B cell (primary cell): Measurements from ENCODE around the gene LOX. TPM values are rescaled to one million over a fixed set of nuclear protein-coding genes. Genes with fewer than 3 reads are reported as not detected.

Experiments
- ATAC-seq: fragments of 200-7000 bp; cut with Tn5 transposase; one replicate; pipeline ENCODE4 v1.10.0; 2021; ENCODE audit warnings: low read depth, mild to moderate bottlenecking, moderate number of reproducible peaks, moderate library complexity
- CTCF ChIA-PET: fragments of 350-600 bp; sonication (Branson Sonifier 250); formaldehyde crosslinking; loops from one replicate; lab custom pipeline; 2021; ENCODE audit warnings: antibody characterized with exemption, inconsistent platforms; lab: Charles Lee
- POLR2A ChIA-PET: fragments of 350-600 bp; sonication (Branson Sonifier 250); formaldehyde crosslinking; loops from one replicate; lab custom pipeline; 2021; ENCODE audit warnings: antibody characterized with exemption; lab: Charles Lee
- DNase-seq: peaks from one replicate; pipeline ENCODE4 v3.0.0; 2013
- H2AFZ ChIP-seq: 2 replicates; pipeline ENCODE4 v1.6.1; 2012; ENCODE audit warnings: mild to moderate bottlenecking, low read depth, low read length; ENCODE audit not compliant: insufficient read depth, poor library complexity, severe bottlenecking
- H3K27ac ChIP-seq, 2 donors: 1 replicate in 1 of 2; 2 replicates in 1 of 2; pipeline ENCODE4 v1.5.1; 2012 to 2013; ENCODE audit warnings: low read length in 2 of 2, mild to moderate bottlenecking in 2 of 2, moderate library complexity in 1 of 2
- H3K27me3 ChIP-seq, 4 experiments: fragments of 200-600 bp in 1 of 4; sonication (generic) in 1 of 4; replicated peaks in 1 of 4; 1 replicate in 2 of 4; 2 replicates in 2 of 4; pipeline versions ENCODE4 v1.6.1 to v1.7.0; 2013 to 2016; ENCODE audit warnings: low read length in 3 of 4, mild to moderate bottlenecking in 2 of 4, mixed read lengths in 1 of 4, moderate library complexity in 1 of 4; ENCODE audit not compliant: insufficient read depth in 4 of 4, control insufficient read depth in 3 of 4; ENCODE audit errors: control extremely low read depth in 1 of 4
- H3K36me3 ChIP-seq, 2 experiments: replicated peaks in 1 of 2; 1 replicate in 1 of 2; 2 replicates in 1 of 2; pipeline versions ENCODE4 v1.6.1 to v1.7.1; 2013; ENCODE audit warnings: low read length in 1 of 2; ENCODE audit not compliant: insufficient read depth in 2 of 2, control insufficient read depth in 1 of 2; ENCODE audit errors: control extremely low read depth in 1 of 2, extremely low read depth in 1 of 2
- H3K4me1 ChIP-seq, 2 donors: fragments of 200-600 bp in 1 of 2; sonication (generic) in 1 of 2; 1 replicate in 1 of 2; 2 replicates in 1 of 2; pipeline versions ENCODE4 v1.5.1 to v1.6.1; 2013 to 2017; ENCODE audit warnings: low read length in 2 of 2; ENCODE audit not compliant: control insufficient read depth in 2 of 2, insufficient read depth in 2 of 2
- H3K4me2 ChIP-seq: replicated peaks from 2 replicates; pipeline ENCODE3; 2012; ENCODE audit warnings: mild to moderate bottlenecking, low read depth, low read length; ENCODE audit not compliant: poor library complexity, severe bottlenecking
- H3K4me3 ChIP-seq, 5 experiments: fragments of 200-600 bp in 1 of 5; sonication (generic) in 1 of 5; 1 replicate in 3 of 5; 2 replicates in 2 of 5; pipeline versions ENCODE4 v1.5.1 to v1.7.0; 2011 to 2016; ENCODE audit warnings: low read length in 4 of 5, mild to moderate bottlenecking in 4 of 5, low read depth in 2 of 5, control low read depth in 1 of 5, moderate library complexity in 1 of 5; ENCODE audit not compliant: insufficient read depth in 1 of 5; ENCODE audit errors: control extremely low read depth in 1 of 5, extremely low read depth in 1 of 5
- H3K79me2 ChIP-seq: fragments of 200-600 bp; sonication (generic); one replicate; pipeline ENCODE4 v1.6.0; 2016; ENCODE audit warnings: low read length; ENCODE audit not compliant: control insufficient read depth, insufficient read depth
- H3K9ac ChIP-seq: fragments of 200-600 bp; sonication (generic); 2 replicates; pipeline ENCODE4 v1.6.1; 2017; ENCODE audit warnings: mild to moderate bottlenecking, low read length, moderate library complexity
- H3K9me3 ChIP-seq, 3 donors: one replicate each; pipeline versions ENCODE4 v1.6.1 to v1.7.1; 2013; ENCODE audit warnings: low read length in 2 of 3; ENCODE audit not compliant: control insufficient read depth in 2 of 3, insufficient read depth in 1 of 3; ENCODE audit errors: control extremely low read depth in 1 of 3
- H4K20me1 ChIP-seq: 2 replicates; pipeline ENCODE4 v1.6.0; 2012; ENCODE audit warnings: mild to moderate bottlenecking, low read length; ENCODE audit not compliant: insufficient read depth, control insufficient read depth, poor library complexity, severe bottlenecking
- H3K27ac Mint-ChIP-seq: one replicate; pipeline ENCODE4 v1.8.0; 2021; ENCODE audit warnings: mixed read lengths
- H3K27me3 Mint-ChIP-seq: one replicate; pipeline ENCODE4 v1.8.0; 2021; ENCODE audit warnings: mixed read lengths
- H3K4me1 Mint-ChIP-seq: one replicate; pipeline ENCODE4 v1.8.0; 2021; ENCODE audit warnings: mixed read lengths
- H3K4me3 Mint-ChIP-seq: one replicate; pipeline ENCODE4 v1.8.0; 2021; ENCODE audit warnings: mixed read lengths
- H3K9me3 Mint-ChIP-seq: one replicate; pipeline ENCODE4 v1.8.0; 2022; ENCODE audit warnings: mixed read lengths; ENCODE audit not compliant: insufficient read depth
- EZH2 ChIP-seq: IDR thresholded peaks from 2 replicates; pipeline ENCODE4 v1.6.1; 2012; ENCODE audit warnings: borderline replicate concordance, low read depth, mild to moderate bottlenecking, moderate library complexity, low read length; ENCODE audit not compliant: insufficient read depth, poor library complexity, severe bottlenecking
- WGBS: methylation state at CpG from one replicate; pipeline ENCODE4 v1.1.5; 2013; ENCODE audit warnings: missing lambda C conversion rate; ENCODE audit not compliant: insufficient coverage; 5-methylcytosine and 5-hydroxymethylcytosine counted together
- intact Hi-C: fragments of 100-400 bp; cut with micrococcal nuclease; formaldehyde crosslinking; loops from one replicate; pipeline ENCODE4 v1.10.0; 2022
- polyA plus RNA-seq: library from polyadenylated mRNA; depleted of rRNA; stranded (reverse); fragments of >200 nt; gene quantifications from 2 replicates; pipeline ENCODE4 v1.2.3, GENCODE V29; 2012
- total RNA-seq, 2 donors: library from RNA; stranded (reverse); fragments of 120-200 nt in 1 of 2; gene quantifications; 1 replicate in 1 of 2; 2 replicates in 1 of 2; pipeline versions ENCODE4 v1.2.3 to v1.2.4, GENCODE V29; 2013 to 2022
- TF ChIP-seq, protein P1 (sequence below): fragments of 200-600 bp; IDR thresholded peaks from one replicate; pipeline ENCODE4 v1.8.0; 2022; ENCODE audit warnings: antibody characterized with exemption, mild to moderate bottlenecking

LOX gene
- total and polyA plus RNA-seq, 2 donors (not counting 1 experiment from before 2014, with no cell fraction given): not detected

- Histone ChIP-seq H3K4me2 (no peak overlapping the region), H3K79me2 (no peaks in the 10 kb centered on the region), H3K9me3 (no peaks in the 10 kb centered on the region), H3K9ac (no peak overlapping the region), H3K36me3 (no peaks in the 10 kb centered on the region), H4K20me1 (no peaks in the 10 kb centered on the region), H3K4me3 (no peak overlapping the region), H2AFZ (no peak overlapping the region), H3K4me1 (no peaks in the 10 kb centered on the region), H3K27me3 (peaks cover 0 to 6% (median 2%) of the 10 kb centered on the region in 4 experiments), H3K27ac (no peak overlapping the region)
- no peak for TF ChIP-seq EZH2
- TF ChIP-seq, protein P1, sequence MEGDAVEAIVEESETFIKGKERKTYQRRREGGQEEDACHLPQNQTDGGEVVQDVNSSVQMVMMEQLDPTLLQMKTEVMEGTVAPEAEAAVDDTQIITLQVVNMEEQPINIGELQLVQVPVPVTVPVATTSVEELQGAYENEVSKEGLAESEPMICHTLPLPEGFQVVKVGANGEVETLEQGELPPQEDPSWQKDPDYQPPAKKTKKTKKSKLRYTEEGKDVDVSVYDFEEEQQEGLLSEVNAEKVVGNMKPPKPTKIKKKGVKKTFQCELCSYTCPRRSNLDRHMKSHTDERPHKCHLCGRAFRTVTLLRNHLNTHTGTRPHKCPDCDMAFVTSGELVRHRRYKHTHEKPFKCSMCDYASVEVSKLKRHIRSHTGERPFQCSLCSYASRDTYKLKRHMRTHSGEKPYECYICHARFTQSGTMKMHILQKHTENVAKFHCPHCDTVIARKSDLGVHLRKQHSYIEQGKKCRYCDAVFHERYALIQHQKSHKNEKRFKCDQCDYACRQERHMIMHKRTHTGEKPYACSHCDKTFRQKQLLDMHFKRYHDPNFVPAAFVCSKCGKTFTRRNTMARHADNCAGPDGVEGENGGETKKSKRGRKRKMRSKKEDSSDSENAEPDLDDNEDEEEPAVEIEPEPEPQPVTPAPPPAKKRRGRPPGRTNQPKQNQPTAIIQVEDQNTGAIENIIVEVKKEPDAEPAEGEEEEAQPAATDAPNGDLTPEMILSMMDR: no peak
- no CpG with 5 or more reads among the region's 2 CpGs for WGBS
- no peaks in the 10 kb centered on the region for H3K9me3 Mint-ChIP-seq
- POLR2A ChIA-PET: no interaction called here
- ATAC-seq (no peak), DNase-seq (no peak)
- no peak overlapping the region for H3K27ac Mint-ChIP-seq
- intact Hi-C loops: no loop called here
- peaks cover 3% of the 10 kb centered on the region for H3K27me3 Mint-ChIP-seq
- no peaks in the 10 kb centered on the region for H3K4me1 Mint-ChIP-seq
- no peak overlapping the region for H3K4me3 Mint-ChIP-seq
- CTCF ChIA-PET: no interaction called here
Observed at GRCh38 chr5:122114501-122114900, 36.4 kb upstream of the LOX start.

DNA sequence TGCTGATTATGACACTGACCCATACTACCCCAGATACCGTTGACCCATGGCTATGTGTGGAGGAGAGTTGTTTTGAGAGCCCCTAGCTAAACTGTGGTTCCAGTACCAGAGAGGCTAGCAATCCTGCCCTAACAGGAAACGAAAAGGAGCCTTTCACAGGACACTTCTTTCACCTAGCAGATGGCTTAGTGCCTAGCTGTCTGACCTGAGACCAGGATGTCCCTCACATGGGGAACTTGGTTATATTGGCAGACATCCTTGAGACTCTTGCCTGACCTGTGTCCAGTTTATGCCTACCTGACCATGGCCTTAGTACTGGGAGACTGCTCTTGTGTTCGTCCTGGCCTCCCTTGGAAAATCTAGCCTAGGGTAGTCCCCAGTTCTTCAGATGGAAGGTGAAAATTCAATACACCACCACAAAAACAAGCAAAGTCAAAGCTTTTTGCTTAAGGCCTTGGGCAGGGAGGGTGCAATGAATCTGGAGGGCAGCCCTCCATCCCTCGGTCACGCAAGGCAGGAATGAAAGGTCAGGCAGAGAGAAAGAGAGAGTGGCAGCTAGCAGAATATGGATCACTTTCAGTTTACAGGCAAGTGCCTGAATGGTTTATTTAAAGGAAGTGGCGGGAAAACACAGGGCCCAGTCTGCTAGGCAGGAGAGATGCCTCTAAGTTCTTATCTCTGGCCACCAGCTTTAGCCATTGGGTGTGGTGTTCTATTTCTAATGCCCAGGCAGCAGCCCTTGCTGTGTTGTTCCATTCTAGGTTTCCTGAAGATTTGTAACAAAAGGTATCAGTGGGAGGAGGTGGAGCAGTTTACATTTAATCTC lies 34.9 kb upstream of the LOX start:
- no peak overlapping the region for H3K9ac ChIP-seq
- H4K20me1 ChIP-seq: no peaks in the 10 kb centered on the region
- 53% methylated on average over 2 of the region's 6 CpGs for WGBS
- H3K79me2 ChIP-seq: no peaks in the 10 kb centered on the region
- no peaks in the 10 kb centered on the region for H3K9me3 ChIP-seq
- Mint-ChIP-seq H3K27me3 (peaks cover 3% of the 10 kb centered on the region), H3K4me1 (no peaks in the 10 kb centered on the region), H3K9me3 (no peaks in the 10 kb centered on the region), H3K4me3 (no peak overlapping the region), H3K27ac (no peak overlapping the region)
- no peak overlapping the region for H3K27ac ChIP-seq
- no peak overlapping the region for H3K4me3 ChIP-seq
- TF ChIP-seq, protein P1: no peak
- TF ChIP-seq EZH2: no peak
- no peak overlapping the region for H3K4me2 ChIP-seq
- DNase-seq (no peak), ATAC-seq (no peak)
- CTCF ChIA-PET: no interaction called here
- intact Hi-C loops: no loop called here
- POLR2A ChIA-PET: no interaction called here
- no peaks in the 10 kb centered on the region for H3K4me1 ChIP-seq
- no peaks in the 10 kb centered on the region for H3K36me3 ChIP-seq
- no peak overlapping the region for H2AFZ ChIP-seq
- no peaks in the 10 kb centered on the region for H3K27me3 ChIP-seq
